ENCODE data around the gene DLG2. TPM values are rescaled to one million over a fixed set of nuclear protein-coding genes. Genes with fewer than 3 reads are reported as not detected.

The DLG2 gene
- polyA plus RNA-seq, 3 donors, result 0.24 to 0.39 TPM; not detected in 1

- no peak for DNase-seq
- Histone ChIP-seq H3K4me1 (ENCODE audit: control insufficient read depth in 1 of 2, insufficient read depth in 2 of 2, low read length in 2 of 2) (no peaks in the 10 kb centered on the region), H3K9me3 (replicated peaks in 1 of 2; ENCODE audit: control insufficient read depth in 1 of 2, insufficient read depth in 1 of 2, low read length in 2 of 2) (peaks cover 22% of the 10 kb centered on the region in 2 donors), H3K36me3 (replicated peaks in 1 of 2; ENCODE audit: control insufficient read depth in 1 of 2, insufficient read depth in 2 of 2, low read length in 2 of 2) (no peaks in the 10 kb centered on the region), H3K4me3 (replicated peaks in 1 of 3; ENCODE audit: low read depth in 2 of 3, low read length in 3 of 3) (no peak overlapping the region), H3K27ac (ENCODE audit: low read depth in 1 of 2, low read length in 2 of 2) (no peak overlapping the region), H3K4me2 (replicated peaks; ENCODE audit: extremely low read depth, low read length, poor library complexity, severe bottlenecking) (no peak overlapping the region), H3K9ac (ENCODE audit: insufficient read depth, low read length, poor library complexity, severe bottlenecking) (no peak overlapping the region), H3K79me2 (ENCODE audit: insufficient read depth, low read length) (no peaks in the 10 kb centered on the region), H4K20me1 (ENCODE audit: insufficient read depth, low read length) (no peaks in the 10 kb centered on the region), H2AFZ (ENCODE audit: insufficient read depth, low read depth, low read length, poor library complexity, severe bottlenecking) (no peak overlapping the region), H3K27me3 (ENCODE audit: control insufficient read depth in 2 of 2, insufficient read depth in 2 of 2, low read length in 2 of 2) (no peaks in the 10 kb centered on the region)
- no peak for TF ChIP-seq CTCF (IDR thresholded peaks at IDR 0.05)
- Mint-ChIP-seq H3K27ac (no peak overlapping the region), H3K9me3 (peaks cover 15 to 23% (median 20%) of the 10 kb centered on the region in 7 donors), H3K4me1 (no peaks in the 10 kb centered on the region), H3K27me3 (ENCODE audit: low read depth in 3 of 3) (peaks cover 0 to 1% (median 0%) of the 10 kb centered on the region in 3 donors), H3K36me3 (no peaks in the 10 kb centered on the region), H3K4me3 (no peak overlapping the region)
- no CpG with 5 or more reads among the region's 3 CpGs for WGBS (ENCODE audit: insufficient coverage)
- intact Hi-C loops (cut with micrococcal nuclease), result no loop called here
Observed at GRCh38 chr11:85534806-85535205, 92.3 kb downstream of the DLG2 start.

- H4K20me1 ChIP-seq (ENCODE audit: insufficient read depth, low read length), result no peaks in the 10 kb centered on the region
- H3K27ac ChIP-seq (ENCODE audit: low read depth in 1 of 2, low read length in 2 of 2), result no peak overlapping the region
- H3K36me3 ChIP-seq (replicated peaks in 1 of 2; ENCODE audit: control insufficient read depth in 1 of 2, insufficient read depth in 2 of 2, low read length in 2 of 2), result no peaks in the 10 kb centered on the region
- Mint-ChIP-seq H3K36me3 (no peaks in the 10 kb centered on the region), H3K4me1 (no peaks in the 10 kb centered on the region), H3K27me3 (ENCODE audit: low read depth in 3 of 3) (peaks cover 0 to 2% (median 1%) of the 10 kb centered on the region in 3 donors), H3K4me3 (no peak overlapping the region), H3K9me3 (peaks cover 2 to 11% (median 8%) of the 10 kb centered on the region in 7 donors), H3K27ac (no peak overlapping the region)
- H2AFZ ChIP-seq (ENCODE audit: insufficient read depth, low read depth, low read length, poor library complexity, severe bottlenecking), result no peak overlapping the region
- no peaks in the 10 kb centered on the region for H3K27me3 ChIP-seq (ENCODE audit: control insufficient read depth in 2 of 2, insufficient read depth in 2 of 2, low read length in 2 of 2)
- no peak overlapping the region for H3K4me2 ChIP-seq (replicated peaks; ENCODE audit: extremely low read depth, low read length, poor library complexity, severe bottlenecking)
- H3K79me2 ChIP-seq (ENCODE audit: insufficient read depth, low read length), result no peaks in the 10 kb centered on the region
- no peak for TF ChIP-seq CTCF (IDR thresholded peaks at IDR 0.05)
- intact Hi-C loops (cut with micrococcal nuclease), result no loop called here
- 14% methylated on average over 1 of the region's 5 CpGs for WGBS (ENCODE audit: insufficient coverage)
- no peak for DNase-seq
- H3K4me1 ChIP-seq (ENCODE audit: control insufficient read depth in 1 of 2, insufficient read depth in 2 of 2, low read length in 2 of 2), result no peaks in the 10 kb centered on the region
- H3K4me3 ChIP-seq (replicated peaks in 1 of 3; ENCODE audit: low read depth in 2 of 3, low read length in 3 of 3), result no peak overlapping the region
- no peak overlapping the region for H3K9ac ChIP-seq (ENCODE audit: insufficient read depth, low read length, poor library complexity, severe bottlenecking)
- peaks cover 6 to 9% of the 10 kb centered on the region in 2 donors for H3K9me3 ChIP-seq (replicated peaks in 1 of 2; ENCODE audit: control insufficient read depth in 1 of 2, insufficient read depth in 1 of 2, low read length in 2 of 2)
Observed at GRCh38 chr11:85531191-85531897, 95.8 kb downstream of the DLG2 start.

Measured in CD14-positive monocyte (primary cell).